GM12892 (cell line): ENCODE measurements around the gene FAM180A.

Source experiments
- POLR2A ChIP-seq: IDR thresholded peaks from 2 replicates; pipeline ENCODE4 v1.6.1; 2011; ENCODE audit warnings: low read depth, low read length, control low read depth
- POLR2AphosphoS5 ChIP-seq: IDR thresholded peaks from 2 replicates; pipeline ENCODE4 v1.6.1; 2011; ENCODE audit warnings: low read depth, low read length, control low read depth

DNA sequence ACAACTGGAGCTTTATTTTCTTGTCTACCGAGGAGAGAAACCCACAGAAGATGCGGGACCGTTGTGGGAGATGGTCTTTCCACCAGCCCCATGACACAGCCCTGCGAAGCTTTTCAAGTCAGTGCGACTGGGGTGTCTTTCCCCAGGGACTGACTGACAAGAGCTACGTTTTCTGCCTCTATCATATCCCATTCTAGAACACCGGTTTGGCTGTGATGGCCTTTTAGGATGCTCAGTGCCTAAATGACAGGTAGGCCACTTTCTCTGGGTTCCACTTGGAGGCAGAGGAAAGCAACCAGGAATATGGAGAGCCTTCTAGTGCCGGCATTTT lies 37.5 kb downstream of the FAM180A start:
- TF ChIP-seq POLR2A = no peak
- TF ChIP-seq POLR2AphosphoS5 = no peak
